Suppressor macrophage (primary cell): Measurements from ENCODE around the gene CGN.

ENCODE experiments used
- DNase-seq, 4 experiments: peaks; one replicate each; pipeline ENCODE4 v3.0.0-alpha.2; 2020 to 2022

The CGN gene

DNA sequence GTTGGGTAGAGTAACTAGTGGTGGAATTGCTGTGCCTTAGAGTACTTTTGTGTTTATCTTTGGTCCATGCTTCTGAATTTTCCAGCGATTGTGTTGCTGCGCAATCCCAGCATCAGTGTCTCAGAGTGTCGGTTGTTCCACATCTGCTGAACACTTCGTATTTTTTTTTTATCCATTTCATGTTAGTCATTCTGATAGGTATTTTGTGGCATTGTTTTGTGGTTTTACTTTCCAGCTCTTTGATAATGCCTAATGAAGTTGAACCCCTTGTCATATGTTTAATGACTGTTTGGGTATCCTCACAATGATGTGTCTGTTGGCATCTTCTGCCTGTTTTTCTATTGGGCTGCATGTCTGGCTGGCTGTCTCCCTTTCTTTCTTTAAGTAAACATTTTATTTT lies 42.5 kb downstream of the CGN start:
- no peak for DNase-seq

DNA sequence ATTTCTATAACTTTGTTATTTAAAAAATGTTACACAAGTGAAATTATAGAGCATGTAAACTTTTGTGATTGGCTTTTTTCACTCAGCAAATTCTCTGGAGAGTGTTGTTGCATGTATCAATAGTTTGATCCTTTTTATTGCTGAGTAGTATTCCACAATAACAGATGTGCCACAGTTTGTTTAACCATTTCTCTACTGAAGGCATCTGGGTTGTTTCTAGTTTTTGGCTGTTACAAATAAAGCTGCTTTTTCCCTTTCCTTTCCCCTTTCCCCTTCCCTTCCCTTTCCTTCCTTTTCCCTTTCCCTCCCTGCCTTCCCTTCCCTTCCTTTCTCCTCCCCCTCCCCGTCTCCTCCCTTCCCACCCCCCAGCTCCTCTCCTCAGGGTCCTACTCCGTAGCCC lies 44.9 kb downstream of the CGN start:
- DNase-seq, result no peak

DNA sequence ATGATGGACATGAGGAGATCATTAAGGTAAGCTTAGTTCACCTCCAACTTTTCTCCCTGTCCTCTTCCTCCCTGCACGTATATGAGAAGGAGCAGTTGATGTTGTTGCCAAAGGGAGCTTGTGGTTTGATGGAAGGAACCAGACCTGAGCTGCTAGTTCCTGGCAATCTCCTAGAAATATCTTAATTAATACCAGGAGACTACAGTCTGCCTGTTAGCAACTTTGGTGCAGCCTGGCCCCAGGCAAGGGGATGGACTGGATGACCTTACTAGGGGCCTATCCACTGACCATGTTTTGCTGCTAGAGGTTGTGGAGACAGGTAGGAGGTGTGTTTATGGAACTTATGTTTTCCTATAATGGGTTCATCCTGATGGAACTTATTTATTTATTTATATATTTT lies 51.5 kb downstream of the CGN start:
- no peak for DNase-seq

DNA sequence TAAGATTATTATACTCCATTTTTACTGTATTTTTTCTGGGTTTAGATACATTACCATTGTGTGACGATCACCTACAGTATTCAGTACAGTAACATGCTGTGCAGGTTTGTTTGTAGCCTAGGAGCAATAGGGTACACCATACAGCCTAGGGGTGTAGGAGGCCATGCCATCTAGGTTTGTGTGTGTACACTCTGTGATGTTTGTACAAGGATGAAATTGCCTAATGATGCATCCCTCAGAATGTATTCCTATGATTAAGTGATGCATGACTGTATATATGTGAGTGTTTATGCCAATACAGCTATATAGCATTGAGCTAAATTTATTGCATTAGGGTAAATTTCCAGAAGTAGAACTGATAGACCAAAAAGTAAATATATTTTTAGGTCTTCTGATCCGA lies 52.2 kb downstream of the CGN start:
- DNase-seq, result no peak

DNA sequence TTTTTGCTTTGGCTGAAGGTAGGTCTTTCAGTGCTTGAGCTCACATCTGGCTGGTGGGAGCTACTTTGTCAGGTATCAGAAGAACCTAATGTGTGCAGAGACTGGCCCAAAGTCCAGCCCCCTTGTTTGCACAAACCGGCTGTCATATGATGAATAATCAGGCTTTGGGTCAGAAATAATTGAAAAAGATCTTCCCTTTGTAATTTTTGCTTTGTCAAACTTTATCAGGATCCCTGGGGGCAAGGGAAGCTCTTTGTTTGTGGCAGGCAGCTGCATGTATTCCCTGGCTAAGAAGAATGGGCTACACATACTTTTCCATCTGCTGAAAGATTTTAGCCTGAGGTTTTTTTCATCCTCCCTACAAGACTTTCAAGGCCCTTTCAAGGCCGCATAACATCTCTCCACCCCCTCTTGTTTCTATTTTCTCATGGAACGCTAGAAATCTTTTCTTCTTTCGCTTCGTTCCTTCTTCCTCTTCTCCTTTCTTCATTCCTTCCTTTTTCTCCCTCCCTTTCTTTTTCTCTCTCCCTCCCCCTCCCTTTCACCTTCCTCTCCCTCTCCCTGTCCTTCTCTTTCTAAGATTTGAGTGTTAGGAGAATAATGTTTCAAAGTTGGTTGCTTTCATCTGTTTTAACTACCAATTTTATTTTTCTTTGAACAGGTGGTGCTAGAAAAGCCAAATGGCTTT lies 54.5 kb downstream of the CGN start:
- no peak for DNase-seq

DNA sequence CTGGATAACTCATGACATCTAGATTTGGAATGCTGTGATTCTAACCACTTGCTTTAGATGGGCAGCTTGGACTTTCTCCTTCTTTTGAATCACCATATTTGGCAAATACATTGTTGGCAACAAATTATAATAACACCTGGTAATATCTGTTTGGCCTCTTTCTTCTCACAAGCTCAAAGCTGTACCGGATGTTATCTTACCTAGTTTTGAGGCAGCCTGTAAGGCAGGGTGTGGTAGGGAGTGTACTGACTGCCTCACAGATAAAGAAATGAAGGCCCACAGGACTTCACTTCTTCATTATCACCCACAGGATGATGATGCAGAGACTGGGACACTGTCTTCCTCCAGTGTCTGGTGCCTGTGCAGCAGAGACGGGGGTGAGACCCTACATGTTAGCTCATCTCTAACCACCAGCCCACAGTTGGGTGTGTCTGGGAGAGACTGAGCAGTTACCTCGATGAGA lies 57.5 kb downstream of the CGN start:
- no peak for DNase-seq

DNA sequence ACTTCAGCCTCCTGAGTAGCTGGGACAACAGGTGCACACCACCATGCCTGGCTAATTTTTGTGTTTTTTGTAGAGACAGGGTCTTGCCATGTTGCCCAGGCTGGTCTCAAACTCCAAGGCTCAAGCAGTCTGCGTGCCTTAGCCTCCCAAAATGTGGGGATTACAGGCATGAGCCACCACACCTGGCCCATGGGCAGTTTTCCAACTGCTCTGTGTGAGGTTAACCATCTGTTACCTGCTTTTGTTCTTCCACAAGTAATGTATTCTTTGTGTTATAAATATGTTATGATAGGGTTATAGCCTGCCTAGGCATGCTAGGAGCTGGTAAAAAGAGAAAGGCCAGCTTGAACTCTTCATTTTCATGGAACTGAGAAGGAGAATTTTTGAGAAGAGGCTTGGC lies 59.6 kb downstream of the CGN start:
- DNase-seq, result no peak

DNA sequence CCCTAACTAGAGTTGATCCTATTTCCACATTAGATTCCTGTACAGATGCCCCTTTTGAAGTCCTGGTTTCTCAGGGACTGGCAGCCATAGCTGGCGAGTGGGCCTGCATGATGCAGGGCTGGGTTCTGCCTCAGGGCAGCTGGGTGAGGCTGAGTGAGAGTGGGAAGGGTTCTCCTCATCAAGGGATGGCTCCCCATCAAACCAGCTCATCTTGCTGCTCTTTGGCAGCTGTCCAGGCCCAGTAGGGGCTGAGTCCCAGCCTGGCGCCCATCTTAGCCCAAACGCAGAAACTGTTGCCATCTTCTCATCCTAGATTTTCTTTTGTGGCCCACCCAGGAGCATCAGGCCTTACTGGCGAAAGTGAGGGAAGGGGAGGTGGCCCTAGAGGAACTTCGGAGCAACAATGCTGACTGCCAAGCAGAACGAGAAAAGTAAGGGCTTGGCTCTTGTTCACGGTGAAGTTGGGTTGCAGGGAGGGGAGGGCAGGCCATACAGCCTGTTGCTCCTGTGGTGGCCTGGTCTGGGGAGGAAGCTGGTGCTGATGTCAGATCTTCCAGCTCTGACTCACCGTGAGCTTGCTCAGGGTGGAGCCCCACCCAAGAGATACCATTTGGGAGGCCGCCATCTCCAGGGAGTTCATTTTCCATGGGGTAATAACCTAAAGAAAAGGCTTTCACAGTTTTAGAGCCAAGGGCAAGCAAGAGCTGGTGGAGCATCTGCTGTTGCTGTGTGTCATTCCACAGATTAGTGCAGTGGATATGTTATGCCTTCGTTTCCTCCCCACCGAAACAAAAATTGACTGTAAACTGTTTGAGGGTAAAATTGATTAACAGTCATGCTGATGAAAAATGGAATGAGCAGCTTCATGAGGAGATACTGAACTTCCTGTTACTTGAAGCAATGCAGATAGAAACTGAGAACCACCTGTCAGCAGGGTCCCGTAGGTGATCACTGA lies 63.7 kb downstream of the CGN start:
- DNase-seq, result peak; percentile 8 to 43 (median 38)

DNA sequence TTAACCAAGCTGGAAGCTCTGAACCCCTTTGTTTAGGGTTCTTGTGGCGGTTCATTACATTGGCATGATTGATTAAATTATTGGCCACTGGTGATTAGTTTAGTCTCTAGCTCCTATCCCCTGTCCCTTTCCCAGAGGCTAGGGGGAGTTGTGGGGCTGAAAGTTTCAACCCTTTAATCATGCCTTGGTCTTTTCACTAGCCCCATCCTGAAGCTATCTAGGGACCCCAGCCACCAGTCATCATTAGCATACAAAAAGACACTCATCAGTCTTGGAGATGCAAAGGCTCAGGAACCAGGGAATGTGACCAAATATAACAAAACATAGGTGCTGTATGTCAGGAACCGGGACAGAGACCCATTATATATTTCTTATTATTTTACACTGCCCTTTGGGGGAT lies 66.0 kb downstream of the CGN start:
- DNase-seq, result no peak

DNA sequence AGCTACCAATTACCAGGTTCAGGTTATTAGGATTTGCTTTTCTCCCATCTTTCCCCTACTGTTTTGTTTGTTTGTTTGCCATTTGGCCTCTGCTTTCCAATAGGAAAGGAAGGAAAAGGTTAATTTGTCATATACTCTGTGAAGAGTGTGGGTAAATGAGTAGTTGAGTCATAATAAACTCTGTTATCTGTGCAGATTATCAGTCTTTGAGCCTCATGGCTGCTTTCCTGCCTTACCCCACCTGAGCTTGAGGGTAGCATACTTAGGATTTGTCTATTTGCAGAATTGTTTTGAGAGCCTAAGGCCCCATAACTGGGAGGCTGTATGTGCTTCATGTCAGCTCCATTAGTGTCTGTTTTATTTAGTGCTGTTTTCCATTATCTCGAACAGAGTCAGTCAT lies 67.8 kb downstream of the CGN start:
- no peak for DNase-seq

DNA sequence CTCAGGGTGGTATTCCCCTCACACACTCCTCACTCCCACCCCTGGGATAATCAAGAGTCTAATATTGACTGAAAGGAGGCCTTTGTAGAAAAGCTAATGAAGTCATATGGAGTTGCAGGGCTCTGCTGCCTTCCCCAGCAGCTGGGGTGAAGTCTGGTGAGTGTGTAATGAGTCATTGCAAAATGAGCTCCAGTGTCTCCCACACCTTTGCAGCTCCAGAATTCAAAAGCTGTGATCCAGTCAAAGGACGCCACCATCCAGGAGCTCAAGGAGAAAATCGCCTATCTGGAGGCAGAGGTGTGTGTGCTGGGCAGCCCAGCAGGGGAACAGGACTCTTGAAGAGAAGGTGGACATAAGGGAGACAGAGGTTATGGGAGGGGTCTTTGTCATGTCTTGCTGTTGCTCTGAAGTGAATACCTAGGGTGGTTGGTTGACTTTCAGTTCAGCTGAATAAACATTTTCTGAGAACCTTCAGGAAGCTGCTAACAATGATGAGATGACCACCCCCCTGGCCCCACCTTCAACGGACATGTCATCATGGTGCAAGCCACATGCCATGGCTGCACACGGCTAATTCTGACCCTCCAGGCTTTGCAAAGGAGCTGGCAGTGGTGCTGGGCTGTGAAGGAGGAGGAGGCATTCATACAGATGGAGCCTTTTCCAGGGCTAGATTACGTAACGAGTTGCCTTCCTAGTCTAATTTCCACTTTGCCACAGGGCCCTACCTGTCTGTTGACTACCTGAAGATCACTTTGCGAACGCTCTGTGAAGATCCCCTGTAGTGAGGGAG lies 68.4 kb downstream of the CGN start:
- peak in 2 of 4 experiments; percentile 5 to 11 for DNase-seq

DNA sequence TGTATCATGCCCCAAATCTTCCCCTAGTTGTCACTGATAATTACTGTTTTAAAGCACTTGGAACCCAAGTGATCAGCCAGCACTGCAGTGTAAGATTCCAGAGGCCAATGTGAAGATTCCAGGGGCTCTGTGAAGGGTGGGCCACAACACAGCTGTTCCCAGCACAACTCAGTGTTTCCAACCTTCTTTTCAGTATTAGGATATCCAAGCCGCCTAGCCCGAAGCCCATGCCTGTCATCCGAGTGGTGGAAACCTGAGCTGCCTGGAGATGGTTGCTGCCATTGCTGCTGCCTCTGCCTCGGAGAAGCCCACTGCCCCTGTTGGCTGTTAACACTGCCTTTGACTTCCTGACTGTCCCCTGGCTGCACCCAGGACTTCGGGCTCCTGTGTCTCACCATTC lies 70.3 kb downstream of the CGN start:
- no peak for DNase-seq

DNA sequence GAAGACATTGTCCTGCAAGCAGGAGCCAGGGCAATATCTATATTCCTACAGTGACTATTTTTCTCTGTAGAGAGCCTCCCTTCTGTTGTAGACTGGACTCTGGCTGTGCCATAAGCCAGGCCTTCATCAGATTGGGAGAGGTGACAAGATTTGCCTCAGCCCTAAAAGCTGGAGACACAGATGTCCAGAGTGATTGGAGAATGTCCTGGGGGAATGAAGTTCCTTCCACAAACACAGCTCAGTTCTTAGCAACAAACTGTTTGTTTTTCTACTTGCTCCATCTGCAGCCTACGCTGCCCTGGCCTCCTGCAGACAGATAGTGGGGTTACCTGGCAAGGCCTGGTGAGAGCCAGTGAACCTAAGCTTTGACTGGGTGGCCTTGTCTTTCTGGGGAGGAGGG lies 70.7 kb downstream of the CGN start:
- no peak for DNase-seq

DNA sequence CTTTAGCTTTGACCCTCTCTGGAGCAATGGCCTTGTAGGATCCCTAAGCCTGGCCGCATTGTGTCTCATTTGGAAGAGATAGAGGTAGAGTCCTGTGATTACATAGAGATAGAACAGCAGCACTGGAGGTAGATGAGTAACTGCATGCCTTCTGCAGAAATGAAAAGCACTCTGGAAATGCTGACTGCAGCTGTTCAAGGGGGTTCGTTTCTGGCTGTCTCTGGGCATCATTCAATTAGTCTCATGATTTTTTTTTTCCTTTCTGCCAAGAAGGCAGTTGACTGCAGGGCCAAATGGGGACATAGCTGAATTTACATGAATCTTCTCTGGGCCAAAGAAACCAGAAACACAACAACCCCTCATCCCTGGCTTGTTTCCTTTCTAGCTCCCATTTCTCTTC lies 72.6 kb downstream of the CGN start:
- no peak for DNase-seq

DNA sequence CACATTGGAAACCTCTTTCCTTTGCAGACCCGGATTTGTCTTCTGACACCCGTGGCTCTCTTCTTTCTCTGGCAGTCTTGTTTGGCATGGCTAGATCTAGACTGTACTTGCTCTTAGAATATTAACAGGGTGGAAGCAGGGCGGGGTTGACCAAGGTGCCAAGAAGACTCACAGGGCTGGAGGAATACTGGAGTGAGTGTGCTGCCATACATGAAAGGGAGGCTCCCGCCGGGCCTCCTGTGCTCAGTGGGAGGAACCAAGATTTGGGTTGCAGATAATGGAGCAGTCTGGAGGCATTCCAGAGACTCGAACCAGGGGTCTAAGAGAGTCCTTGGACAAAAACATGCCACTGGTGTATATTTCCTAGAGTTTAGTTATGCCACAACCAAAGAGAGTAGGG lies 73.1 kb downstream of the CGN start:
- DNase-seq, result no peak

DNA sequence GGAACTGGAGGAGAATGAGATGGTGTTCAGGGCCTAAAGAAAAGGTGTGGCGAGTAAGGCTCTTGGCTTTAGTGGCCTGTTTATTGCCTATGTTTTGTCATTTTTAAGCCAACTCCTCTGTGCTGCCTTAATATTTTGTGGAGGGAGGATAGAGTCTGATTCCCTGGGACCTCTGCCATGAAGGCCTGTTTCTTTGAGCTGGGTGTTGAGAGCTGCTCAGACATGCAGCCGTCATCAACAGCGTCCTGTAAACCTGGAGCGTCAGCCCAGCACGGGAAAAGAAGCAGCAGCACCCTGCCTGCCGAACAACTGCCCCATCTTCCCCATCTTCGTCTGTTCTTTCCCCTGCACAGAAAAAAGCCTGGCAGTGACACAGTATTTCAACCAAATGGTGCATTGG lies 73.6 kb downstream of the CGN start:
- no peak for DNase-seq

DNA sequence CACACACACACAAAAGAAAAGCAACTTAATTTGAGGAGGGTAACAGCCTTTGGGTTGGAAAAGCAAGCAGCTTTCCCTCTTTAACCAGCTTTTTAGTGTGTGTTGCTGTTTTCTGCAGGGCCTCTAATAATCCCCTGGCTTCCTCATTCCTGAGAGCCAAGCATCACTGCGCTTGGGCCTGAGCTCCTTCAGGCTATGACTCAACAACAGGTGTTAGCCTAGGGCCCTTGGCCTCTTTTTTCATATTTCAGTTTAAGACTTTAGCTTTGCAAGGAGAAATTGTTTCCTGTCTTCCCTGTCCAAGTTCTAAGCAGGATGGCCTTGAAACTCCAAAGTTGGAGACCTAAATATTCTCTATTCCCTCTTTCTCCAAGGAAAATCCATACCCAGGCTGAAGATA lies 74.4 kb downstream of the CGN start:
- DNase-seq, result peak in 1 of 4 experiments; percentile 12
